SH-SY5Y (cell line): ENCODE measurements around the gene TBX6.

Source experiments
- GATA2 ChIP-seq: IDR thresholded peaks from 2 replicates; pipeline ENCODE4 v1.6.1; 2011; ENCODE audit warnings: mild to moderate bottlenecking, low read depth, low read length
- GATA3 ChIP-seq: IDR thresholded peaks from 2 replicates; pipeline ENCODE4 v1.6.1; 2011; ENCODE audit warnings: low read depth, mild to moderate bottlenecking, low read length, moderate library complexity

DNA sequence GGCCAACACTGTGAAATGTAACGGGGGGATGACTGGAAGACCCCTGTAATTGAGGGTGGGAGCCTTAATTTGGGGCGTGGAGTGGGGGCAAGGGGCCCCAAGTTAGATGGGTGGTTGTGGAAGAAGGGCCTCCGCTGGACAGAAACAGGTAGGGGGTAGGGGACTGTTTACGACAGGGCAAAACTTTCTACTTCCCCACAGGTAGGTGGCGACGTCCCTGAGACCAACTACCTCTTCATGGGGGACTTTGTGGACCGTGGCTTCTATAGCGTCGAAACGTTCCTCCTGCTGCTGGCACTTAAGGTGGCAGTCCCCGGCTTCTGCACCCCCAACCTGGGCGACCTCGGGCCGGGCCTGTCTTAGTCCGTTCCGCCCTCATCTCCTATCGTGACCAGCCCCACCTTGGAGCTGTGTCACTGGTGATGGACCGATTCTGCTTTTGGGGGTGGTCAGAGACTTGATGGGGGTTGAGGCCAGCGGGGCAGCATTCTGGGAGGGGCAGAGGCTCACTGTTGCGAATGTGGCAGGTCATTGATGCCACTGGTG, 9.1 kb downstream of the TBX6 start:
- TF ChIP-seq GATA2: no peak
- no peak for TF ChIP-seq GATA3
